Suprapubic skin (tissue), 4 donors: ENCODE measurements around the gene ITPK1.

Source experiments
- CTCF ChIP-seq, 2 donors: fragments of 200-600 bp in 1 of 2; fragments of 450-650 bp in 1 of 2; sonication (generic) in 1 of 2; IDR thresholded peaks; one replicate each; pipeline ENCODE4 v1.5.1; 2016 to 2019; ENCODE audit warnings: antibody characterized with exemption in 2 of 2, mild to moderate bottlenecking in 1 of 2, moderate library complexity in 1 of 2
- EP300 ChIP-seq: sonication (generic); formaldehyde crosslinking; IDR thresholded peaks from one replicate; pipeline ENCODE4 v1.6.1; 2017; ENCODE audit warnings: antibody characterized with exemption
- POLR2AphosphoS5 ChIP-seq, 3 donors: sonication (generic); formaldehyde crosslinking; IDR thresholded peaks; one replicate each; pipeline ENCODE4 v1.6.1; 2017; ENCODE audit warnings: antibody characterized with exemption in 3 of 3

DNA sequence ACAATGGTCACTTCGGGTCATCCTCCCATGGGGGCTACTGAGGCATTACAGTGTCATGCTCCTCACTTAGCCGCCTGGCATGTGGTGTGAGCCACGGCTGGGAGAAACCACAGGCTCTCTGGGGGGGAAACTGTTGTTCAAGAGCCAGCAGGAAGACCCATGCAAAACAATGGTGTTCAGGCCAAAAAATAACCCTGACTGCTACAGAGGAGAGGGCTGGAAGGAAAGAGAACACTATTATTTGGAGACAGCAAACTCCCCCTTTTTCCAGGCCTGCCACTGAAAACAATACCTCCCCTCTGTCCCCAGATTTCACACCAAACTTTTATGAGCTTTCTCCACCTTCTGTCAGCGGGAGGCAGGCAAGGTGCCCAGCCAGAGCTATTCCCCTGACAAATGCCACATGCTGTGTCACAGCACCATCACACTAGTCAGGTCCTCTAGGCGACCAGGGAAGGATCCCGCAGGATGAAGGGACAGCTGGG, 109.1 kb downstream of the ITPK1 start:
- TF ChIP-seq CTCF (IDR thresholded peaks at IDR 0.05), result no peak
- no peak for TF ChIP-seq EP300
- TF ChIP-seq POLR2AphosphoS5 (IDR thresholded peaks at IDR 0.05), result no peak
